ENCODE data around the gene NRARP. TPM values are rescaled to one million over a fixed set of nuclear protein-coding genes. Genes with fewer than 3 reads are reported as not detected.

NRARP gene
- total RNA-seq (2021; ENCODE audit: unreplicated experiment) (16.9 TPM), Bru-seq, nascent RNA (percentile 44 among the genes with signal in this experiment), BruChase-seq, experiment 1, labeled RNA remaining after a 2-hour chase (percentile 73 among the genes with signal in this experiment), BruChase-seq, experiment 2, labeled RNA remaining after a 6-hour chase (percentile 56 among the genes with signal in this experiment)
- polyA plus RNA-seq (2012; ENCODE audit: insufficient read length): 20.6 TPM
- long read RNA-seq, transcript NRARP-201 (1 exons, 1,770 nt): major isoform, 39 of 39 reads
- long read RNA-seq, partial matches to known transcripts: 0 of 39 reads
- long read RNA-seq, other reads (novel, unspliced or antisense): 0 of 39 reads

GRCh38 chr9:137302118-137302448 is at the start of gene NRARP:
TSS of gene NRARP (minus strand) at chr9:137302271. CDS start at chr9:137301928, 343 bp downstream.
- TF ChIP-seq POLR2AphosphoS5 (IDR thresholded peaks at IDR 0.05; ENCODE audit: low read depth, low read length): peak; percentile 90
- TF ChIP-seq REST (IDR thresholded peaks at IDR 0.05; ENCODE audit: insufficient read depth in 1 of 2, low read depth in 2 of 2, low read length in 1 of 2): no peak
- Histone ChIP-seq H3K4me3 (ENCODE audit: low read depth in 2 of 2, low read length in 2 of 2) (peak within 1 kb of the TSS; percentile 54 to 74), H3K27ac (ENCODE audit: low read length) (peak within 1 kb of the TSS; percentile 78), H3K4me1 (ENCODE audit: control insufficient read depth, insufficient read depth, low read length) (peaks cover 65% of the 10 kb centered on the region), H3K27me3 (ENCODE audit: control insufficient read depth, insufficient read depth, low read length) (no peaks in the 10 kb centered on the region), H3K36me3 (ENCODE audit: control insufficient read depth, insufficient read depth, low read length) (no peaks in the 10 kb centered on the region), H3K9me3 (ENCODE audit: control insufficient read depth, insufficient read depth, low read depth, low read length) (no peaks in the 10 kb centered on the region)
- in situ Hi-C loops (cut with HindIII; ENCODE audit: low pct_unique_long_range_greater_than_20kb, low sequenced_read_pairs) (no loop called here), intact Hi-C loops (cut with micrococcal nuclease; ENCODE audit: unreplicated experiment) (no loop called here)
- BruUV-seq (replicated peaks): no TSS peak
- ChIA-PET CTCF (interaction anchor here (0.5 to 2.0 kb wide), 5 partner anchors 14 to 121 kb away, joined by 3 to 7 read pairs (median 4); partner anchors contain the start of genes EXD3 and NOXA1), POLR2A (no interaction called here)
- DNase-seq (ENCODE audit: low read depth, low spot score) (no peak), ATAC-seq (peak; percentile 60)

GRCh38 chr9:137350696-137351584 is 48.9 kb upstream of the NRARP start:
- Histone ChIP-seq H3K27me3 (ENCODE audit: control insufficient read depth, insufficient read depth, low read length) (no peaks in the 10 kb centered on the region), H3K27ac (ENCODE audit: low read length) (no peak overlapping the region), H3K9me3 (ENCODE audit: control insufficient read depth, insufficient read depth, low read depth, low read length) (no peaks in the 10 kb centered on the region), H3K36me3 (ENCODE audit: control insufficient read depth, insufficient read depth, low read length) (no peaks in the 10 kb centered on the region), H3K4me3 (ENCODE audit: low read depth in 2 of 2, low read length in 2 of 2) (no peak overlapping the region), H3K4me1 (ENCODE audit: control insufficient read depth, insufficient read depth, low read length) (no peaks in the 10 kb centered on the region)
- no TSS peak for BruUV-seq (replicated peaks)
- in situ Hi-C loops (cut with HindIII; ENCODE audit: low pct_unique_long_range_greater_than_20kb, low sequenced_read_pairs): no loop called here
- ChIA-PET POLR2A (no interaction called here), CTCF (no interaction called here)
- DNase-seq (ENCODE audit: low read depth, low spot score): no peak
- intact Hi-C loops (cut with micrococcal nuclease; ENCODE audit: unreplicated experiment): no loop called here
- peak; percentile 59; the same call in 1 of the 2 replicates for ATAC-seq
- TF ChIP-seq SIN3A (IDR thresholded peaks at IDR 0.05; ENCODE audit: borderline replicate concordance, insufficient read depth, low read depth, low read length): no peak
- TF ChIP-seq CTCF (IDR thresholded peaks at IDR 0.05): no peak; the same call in 1 of the 2 replicates
- TF ChIP-seq TCF7L2 (IDR thresholded peaks at IDR 0.05; ENCODE audit: low read depth, low read length): no peak
- no peak for TF ChIP-seq REST (IDR thresholded peaks at IDR 0.05; ENCODE audit: insufficient read depth in 1 of 2, low read depth in 2 of 2, low read length in 1 of 2)
